HG02759 (cell line): Measurements from ENCODE around the gene UGT3A1.

ENCODE experiments used
- ATAC-seq: cut with Tn5 transposase; IDR thresholded peaks from one replicate; pipeline ENCODE4 v1.9.1; 2021; ENCODE audit warnings: mild to moderate bottlenecking, moderate library complexity; ENCODE audit not compliant: unreplicated experiment

Gene UGT3A1

DNA sequence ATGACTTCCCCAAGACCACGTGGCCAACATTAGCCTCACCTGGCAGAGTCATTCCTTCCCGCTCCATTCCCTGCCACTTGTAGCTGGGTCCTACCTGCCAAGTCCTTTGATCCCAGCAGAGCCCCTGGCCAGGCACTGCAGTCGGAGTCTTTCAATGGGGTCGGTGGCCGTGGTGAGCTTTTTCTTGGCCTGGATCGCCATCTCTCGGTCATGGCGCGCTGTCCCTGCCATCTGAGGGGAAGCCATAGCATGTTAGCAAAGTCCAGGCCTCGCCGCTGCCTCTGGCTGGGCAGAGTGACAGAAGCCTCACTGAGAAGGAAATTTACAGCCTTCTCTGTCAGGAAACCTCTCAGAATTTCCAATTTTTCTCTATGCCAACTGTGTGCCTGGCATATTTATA, 70.3 kb downstream of the UGT3A1 start:
- no peak for ATAC-seq

DNA sequence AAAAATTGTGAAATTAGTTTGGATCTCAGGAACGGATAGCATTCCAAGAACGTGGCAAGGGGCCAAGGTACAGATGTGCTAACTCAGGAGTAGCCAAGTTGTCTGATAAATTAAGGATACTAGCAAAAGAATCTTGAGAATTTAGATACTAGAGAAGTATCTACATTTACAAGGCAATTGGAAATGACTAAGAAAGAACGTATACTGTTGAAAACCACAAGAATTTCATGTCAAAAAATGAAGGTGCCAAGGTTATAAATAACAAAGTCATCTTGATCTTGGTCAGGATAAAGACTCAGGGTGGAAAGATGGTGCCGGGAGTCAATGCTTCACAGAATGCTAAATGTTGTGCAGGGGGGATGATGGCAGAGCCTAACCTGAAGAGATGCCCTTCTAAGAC, 72.0 kb downstream of the UGT3A1 start:
- ATAC-seq: no peak

DNA sequence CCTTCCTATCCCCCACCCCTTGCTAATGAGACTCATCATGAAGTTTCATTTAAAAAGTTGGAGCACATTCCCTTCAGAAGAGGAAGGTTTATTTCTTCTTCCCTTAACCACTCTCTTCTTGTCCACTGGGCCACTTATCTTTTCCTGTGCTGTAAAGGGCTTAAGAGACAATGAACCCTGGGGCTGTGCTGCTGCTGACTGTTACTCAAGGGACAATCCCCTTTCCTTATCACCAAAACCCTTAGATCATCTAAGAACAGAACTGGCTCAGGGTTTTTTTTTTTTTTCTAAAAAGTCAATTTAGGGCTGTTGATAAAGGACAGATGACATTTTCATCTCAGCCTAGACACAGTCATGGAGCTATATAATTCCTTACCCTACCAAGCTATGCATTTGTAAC, 82.4 kb downstream of the UGT3A1 start:
- no peak for ATAC-seq

DNA sequence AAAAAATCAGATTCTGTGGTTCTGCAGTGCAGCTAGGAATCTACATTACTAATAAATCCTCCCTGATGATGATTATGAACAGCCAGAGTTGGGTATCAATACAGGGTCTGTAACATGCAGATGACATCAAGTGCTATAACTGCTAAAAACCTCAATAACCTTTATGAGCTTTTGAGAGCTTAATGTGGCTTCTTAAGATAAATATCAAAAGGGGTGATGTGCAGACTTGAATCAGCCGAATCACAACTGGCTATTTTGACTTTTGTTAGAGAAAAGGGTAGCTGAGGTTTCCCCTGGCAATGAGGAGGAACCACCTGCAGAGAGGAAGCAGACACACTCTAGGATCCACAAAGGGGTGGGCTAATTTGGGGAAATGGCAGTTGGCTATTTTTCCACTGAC, 83.0 kb downstream of the UGT3A1 start:
- no peak for ATAC-seq

DNA sequence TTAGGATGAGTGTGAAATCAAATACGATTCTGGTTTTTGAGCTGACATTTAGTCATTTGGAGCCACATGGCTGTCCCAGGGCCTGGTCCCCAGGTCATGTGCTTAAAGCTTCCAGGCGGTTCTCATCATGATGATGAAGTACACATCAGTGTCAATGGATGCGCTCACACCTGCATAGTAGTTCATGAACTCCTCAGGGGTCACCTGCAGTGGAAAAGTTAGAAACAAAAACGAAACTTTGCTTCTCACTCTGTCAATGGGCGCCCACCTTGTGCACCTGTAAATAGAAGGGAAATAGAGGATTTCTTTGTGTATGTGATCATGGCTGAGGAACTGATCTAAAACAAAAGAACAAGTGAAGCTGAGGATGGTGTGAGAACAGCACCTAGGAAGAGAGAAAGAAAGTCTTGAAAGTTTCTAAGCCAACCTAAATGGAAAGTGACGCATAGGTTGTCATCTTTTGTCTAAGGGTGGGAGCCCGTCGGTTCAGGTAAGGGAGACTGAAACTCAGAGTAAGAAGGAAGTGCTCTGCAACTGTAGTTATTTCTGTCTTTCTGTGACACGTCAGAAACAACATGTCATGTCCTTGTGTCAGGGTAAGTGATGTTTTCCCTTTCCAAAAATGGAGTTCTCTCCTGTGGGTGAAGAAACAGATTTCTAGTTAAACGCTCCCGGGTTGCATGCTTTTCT, 86.6 kb downstream of the UGT3A1 start:
- ATAC-seq: peak; percentile 43

DNA sequence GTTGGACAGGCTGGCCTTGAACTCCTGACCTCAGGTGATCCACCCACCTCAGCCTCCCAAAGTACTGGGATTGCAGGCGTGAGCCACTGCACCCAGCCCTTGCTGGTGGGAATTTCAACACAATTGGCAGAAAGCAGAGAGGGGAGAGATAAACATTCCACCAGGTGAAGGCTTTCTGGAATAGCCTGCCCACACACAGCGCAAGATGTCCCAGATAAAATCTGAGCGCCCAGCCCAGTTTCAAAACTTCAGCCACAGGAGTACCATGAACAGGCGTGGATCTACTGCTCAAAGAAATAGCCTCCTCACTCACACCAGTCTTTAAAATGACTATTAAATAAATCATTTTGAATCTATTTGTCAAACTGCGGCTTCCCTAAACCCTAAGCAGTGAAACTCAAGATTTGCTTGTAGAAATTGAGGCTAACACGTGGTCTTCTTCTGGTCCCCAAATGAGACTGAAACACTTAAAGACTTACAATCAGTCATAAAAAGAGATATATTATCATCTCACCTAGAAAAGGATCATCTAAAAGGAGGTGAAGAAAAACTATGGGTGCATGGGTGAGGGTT, 87.5 kb downstream of the UGT3A1 start:
- ATAC-seq: no peak

DNA sequence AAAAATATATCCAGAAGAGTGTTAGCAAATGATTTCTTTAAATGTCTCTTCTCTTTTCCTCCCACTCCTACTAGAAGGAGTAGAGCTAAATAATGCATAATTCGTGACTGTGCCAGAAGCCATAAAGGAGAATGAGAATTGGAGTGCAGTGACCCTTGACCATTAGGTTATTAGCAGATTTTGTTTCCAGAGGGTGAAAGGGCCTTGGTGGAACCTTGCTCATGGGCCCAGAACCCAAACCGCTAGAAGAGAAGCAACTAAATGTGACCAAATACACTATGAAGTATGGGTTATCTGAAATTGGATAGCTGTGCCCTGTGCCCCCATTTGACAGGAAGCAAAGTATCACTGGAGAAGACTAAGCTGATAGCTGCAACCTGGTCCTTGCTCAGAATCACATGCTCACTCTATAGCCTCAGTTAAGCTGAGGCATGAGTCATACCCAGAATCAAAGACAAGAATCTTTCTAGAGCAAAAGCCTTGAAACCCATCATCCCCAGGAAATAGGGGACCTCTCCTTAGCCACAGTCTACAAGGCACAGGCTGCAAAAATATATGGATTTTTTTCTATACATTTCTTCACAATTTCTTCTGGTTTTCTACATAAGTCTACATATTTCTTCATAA, 89.0 kb downstream of the UGT3A1 start:
- ATAC-seq: peak; percentile 65
